CD14-positive monocyte (primary cell): ENCODE measurements around the gene GPAT3. TPM values are rescaled to one million over a fixed set of nuclear protein-coding genes. Genes with fewer than 3 reads are reported as not detected.
"Not testable (repeated sequence)": the region's sequence is repeated elsewhere in the genome, so short reads cannot be mapped to it uniquely, and the experiment has no call there.

ENCODE experiments used
- DNase-seq, 3 donors: peaks; one replicate each; pipeline ENCODE4 v3.0.0-alpha.2; 2011 to 2022
- H2AFZ ChIP-seq: 2 replicates; pipeline ENCODE4 v1.6.0; 2012; ENCODE audit warnings: mild to moderate bottlenecking, low read depth, low read length, inconsistent platforms; ENCODE audit not compliant: insufficient read depth, poor library complexity, severe bottlenecking
- H3K27ac ChIP-seq, 2 donors: 1 replicate in 1 of 2; 2 replicates in 1 of 2; pipeline ENCODE4 v1.5.1; 2012 to 2013; ENCODE audit warnings: low read length in 2 of 2, control low read depth in 1 of 2, inconsistent platforms in 1 of 2, low read depth in 1 of 2, mild to moderate bottlenecking in 1 of 2
- H3K27me3 ChIP-seq, 2 donors: one replicate each; pipeline versions ENCODE4 v1.6.0 to v1.6.1; 2011 to 2013; ENCODE audit warnings: low read length in 2 of 2; ENCODE audit not compliant: control insufficient read depth in 2 of 2, insufficient read depth in 2 of 2
- H3K36me3 ChIP-seq, 2 donors: replicated peaks in 1 of 2; 1 replicate in 1 of 2; 2 replicates in 1 of 2; pipeline versions ENCODE4 v1.5.1 to v1.6.1; 2012 to 2013; ENCODE audit warnings: low read length in 2 of 2, control low read depth in 1 of 2, inconsistent platforms in 1 of 2, mild to moderate bottlenecking in 1 of 2; ENCODE audit not compliant: insufficient read depth in 2 of 2, control insufficient read depth in 1 of 2
- H3K4me1 ChIP-seq, 2 donors: 1 replicate in 1 of 2; 2 replicates in 1 of 2; pipeline versions ENCODE4 v1.5.1 to v1.6.1; 2012 to 2013; ENCODE audit warnings: low read length in 2 of 2, control low read depth in 1 of 2, inconsistent platforms in 1 of 2, mild to moderate bottlenecking in 1 of 2, moderate library complexity in 1 of 2; ENCODE audit not compliant: insufficient read depth in 2 of 2, control insufficient read depth in 1 of 2
- H3K4me2 ChIP-seq: replicated peaks from 2 replicates; pipeline ENCODE3; 2012; ENCODE audit warnings: low read length, moderate library complexity, mild to moderate bottlenecking; ENCODE audit not compliant: poor library complexity, severe bottlenecking; ENCODE audit errors: extremely low read depth
- H3K4me3 ChIP-seq, 3 experiments: fragments of 200-600 bp in 1 of 3; sonication (generic) in 1 of 3; replicated peaks in 1 of 3; 1 replicate in 2 of 3; 2 replicates in 1 of 3; pipeline ENCODE4 v1.5.1; 2011 to 2013; ENCODE audit warnings: low read length in 3 of 3, mild to moderate bottlenecking in 3 of 3, control low read depth in 2 of 3, low read depth in 2 of 3, inconsistent platforms in 1 of 3, moderate library complexity in 1 of 3
- H3K79me2 ChIP-seq: 2 replicates; pipeline ENCODE4 v1.6.0; 2012; ENCODE audit warnings: mild to moderate bottlenecking, control low read depth, inconsistent platforms, low read length, moderate library complexity; ENCODE audit not compliant: insufficient read depth
- H3K9ac ChIP-seq: 2 replicates; pipeline ENCODE4 v1.6.0; 2017; ENCODE audit warnings: low read length, mild to moderate bottlenecking; ENCODE audit not compliant: insufficient read depth, poor library complexity, severe bottlenecking
- H3K9me3 ChIP-seq, 2 donors: replicated peaks in 1 of 2; 1 replicate in 1 of 2; 2 replicates in 1 of 2; pipeline versions ENCODE4 v1.5.1 to v1.6.1; 2012 to 2013; ENCODE audit warnings: low read length in 2 of 2, control low read depth in 1 of 2; ENCODE audit not compliant: control insufficient read depth in 1 of 2, insufficient read depth in 1 of 2
- H4K20me1 ChIP-seq: 2 replicates; pipeline ENCODE4 v1.6.0; 2012; ENCODE audit warnings: mild to moderate bottlenecking, low read length, control low read depth, moderate library complexity; ENCODE audit not compliant: insufficient read depth
- H3K27ac Mint-ChIP-seq, 7 donors: one replicate each; pipeline ENCODE4 v1.8.0; 2020; ENCODE audit warnings: mild to moderate bottlenecking in 7 of 7, mixed read lengths in 7 of 7, moderate library complexity in 6 of 7, inconsistent platforms in 2 of 7
- H3K27me3 Mint-ChIP-seq, 3 donors: one replicate each; pipeline ENCODE4 v1.8.0; 2021 to 2022; ENCODE audit warnings: low read depth in 3 of 3, mild to moderate bottlenecking in 3 of 3, mixed read lengths in 3 of 3, moderate library complexity in 3 of 3, inconsistent platforms in 1 of 3
- H3K36me3 Mint-ChIP-seq, 2 donors: one replicate each; pipeline ENCODE4 v1.8.0; 2020; ENCODE audit warnings: mixed read lengths in 2 of 2, inconsistent platforms in 1 of 2, mild to moderate bottlenecking in 1 of 2
- H3K4me1 Mint-ChIP-seq: one replicate; pipeline ENCODE4 v1.8.0; 2020; ENCODE audit warnings: mild to moderate bottlenecking, mixed read lengths
- H3K4me3 Mint-ChIP-seq, 2 donors: one replicate each; pipeline ENCODE4 v1.8.0; 2020; ENCODE audit warnings: mild to moderate bottlenecking in 2 of 2, mixed read lengths in 2 of 2, moderate library complexity in 1 of 2
- H3K9me3 Mint-ChIP-seq, 7 donors: one replicate each; pipeline ENCODE4 v1.8.0; 2020 to 2022; ENCODE audit warnings: mixed read lengths in 7 of 7, mild to moderate bottlenecking in 6 of 7, moderate library complexity in 6 of 7, inconsistent platforms in 2 of 7
- CTCF ChIP-seq: fragments of 200-600 bp; IDR thresholded peaks from one replicate; pipeline ENCODE4 v1.8.0; 2022; ENCODE audit warnings: antibody characterized with exemption, mild to moderate bottlenecking
- WGBS: methylation state at CpG from one replicate; pipeline ENCODE4 v1.1.5; 2013; ENCODE audit warnings: missing lambda C conversion rate; ENCODE audit not compliant: insufficient coverage; 5-methylcytosine and 5-hydroxymethylcytosine counted together
- intact Hi-C, 2 donors: fragments of 100-400 bp; cut with micrococcal nuclease; formaldehyde crosslinking; loops; one replicate each; pipeline versions ENCODE4 v1.15.0 to v1.15.1; 2023
- polyA plus RNA-seq, 3 donors: library from polyadenylated mRNA; depleted of rRNA in 1 of 3; unstranded in 2 of 3; stranded (reverse) in 1 of 3; fragments of 300-500 nt in 2 of 3; fragments of >200 nt in 1 of 3; fragmentation: Illumina TruSeq in 2 of 3; gene quantifications; 1 replicate in 2 of 3; 2 replicates in 1 of 3; pipeline ENCODE4 v1.2.3, GENCODE V29; 2012 to 2021

The GPAT3 gene
- polyA plus RNA-seq, 3 donors: 20.9 to 46.2 (median 44.2) TPM

GRCh38 chr4:83498187-83498586, 37.7 kb upstream of the GPAT3 start:
- no peak for DNase-seq
- Mint-ChIP-seq H3K9me3 (no peaks in the 10 kb centered on the region), H3K36me3 (no peaks in the 10 kb centered on the region), H3K27me3 (peaks cover 0 to 2% (median 1%) of the 10 kb centered on the region in 3 donors), H3K27ac (no peak overlapping the region), H3K4me3 (no peak overlapping the region), H3K4me1 (peaks cover 2% of the 10 kb centered on the region)
- no peak for TF ChIP-seq CTCF
- H3K9me3 ChIP-seq: no peaks in the 10 kb centered on the region
- H3K9ac ChIP-seq: no peak overlapping the region
- no peaks in the 10 kb centered on the region for H3K79me2 ChIP-seq
- intact Hi-C loops: no loop called here
- no peak overlapping the region for H2AFZ ChIP-seq
- no peaks in the 10 kb centered on the region for H4K20me1 ChIP-seq
- no peaks in the 10 kb centered on the region for H3K36me3 ChIP-seq
- no peaks in the 10 kb centered on the region for H3K4me1 ChIP-seq
- no peak overlapping the region for H3K27ac ChIP-seq
- whole genome bisulfite sequencing: no CpG with 5 or more reads among the region's 1 CpG
- H3K4me3 ChIP-seq: no peak overlapping the region
- no peak overlapping the region for H3K4me2 ChIP-seq
- no peaks in the 10 kb centered on the region for H3K27me3 ChIP-seq

GRCh38 chr4:83501671-83502070, 34.2 kb upstream of the GPAT3 start:
- Mint-ChIP-seq H3K27ac (peak overlapping the region in 1 of 7 donors; percentile 6), H3K4me1 (peaks cover 14% of the 10 kb centered on the region)
- H3K4me3 ChIP-seq, H3K9me3 ChIP-seq, H3K36me3 Mint-ChIP-seq, H3K9me3 Mint-ChIP-seq, H4K20me1 ChIP-seq, H3K27me3 Mint-ChIP-seq, H3K27ac ChIP-seq, H3K4me3 Mint-ChIP-seq, H3K36me3 ChIP-seq, DNase-seq, H3K79me2 ChIP-seq, H3K9ac ChIP-seq, H3K4me1 ChIP-seq, H3K27me3 ChIP-seq, H2AFZ ChIP-seq, intact Hi-C loops, H3K4me2 ChIP-seq: not testable (repeated sequence)
- WGBS: 93% methylated on average over 3 of the region's 3 CpGs
